SK-N-SH (cell line): Measurements from ENCODE around the gene ACBD6. TPM values are rescaled to one million over a fixed set of nuclear protein-coding genes. Genes with fewer than 3 reads are reported as not detected.

Experiments used
- CTCF ChIA-PET: fragments of 300-600, 350-600 bp; formaldehyde crosslinking; extraction: SDS; loops from one replicate; lab custom pipeline; 2021; lab: Yijun Ruan, JAX
- POLR2A ChIA-PET: fragments of 350-600 bp; sonication (Branson Sonifier 250); formaldehyde crosslinking; extraction: SDS; loops from one replicate; lab custom pipeline; 2020; ENCODE audit warnings: antibody characterized with exemption, inconsistent platforms; lab: Yijun Ruan, JAX
- DNase-seq: peaks from one replicate; pipeline ENCODE4 v3.0.0; 2012
- H2AFZ ChIP-seq: fragments of 200-600 bp; sonication (generic); 2 replicates; pipeline ENCODE4 v1.8.1; 2016; ENCODE audit warnings: antibody characterized with exemption, mild to moderate bottlenecking, low read depth
- H3F3A ChIP-seq: fragments of 200-600 bp; sonication (generic); replicated peaks from 2 replicates; pipeline ENCODE3; 2016; ENCODE audit warnings: antibody characterized with exemption, mild to moderate bottlenecking; ENCODE audit not compliant: insufficient read depth
- H3K27ac ChIP-seq, 2 experiments: fragments of 200-500 bp in 1 of 2; fragments of 200-600 bp in 1 of 2; sonication (Bioruptor generic) in 1 of 2; sonication (generic), shearing (Covaris generic) in 1 of 2; 2 replicates each; pipeline versions ENCODE4 v1.5.1 to v1.6.1; 2014 to 2016; ENCODE audit warnings: low read depth in 2 of 2, inconsistent platforms in 1 of 2, low read length in 1 of 2, mild to moderate bottlenecking in 1 of 2, mixed read lengths in 1 of 2
- H3K27me3 ChIP-seq: fragments of 200-600 bp; sonication (generic), shearing (Covaris generic); 2 replicates; pipeline ENCODE4 v1.6.1; 2016; ENCODE audit warnings: mixed run types; ENCODE audit not compliant: insufficient read depth
- H3K36me3 ChIP-seq, 2 experiments: fragments of 200-500 bp in 1 of 2; fragments of 200-600 bp in 1 of 2; sonication (Bioruptor generic) in 1 of 2; sonication (generic) in 1 of 2; replicated peaks in 1 of 2; 2 replicates each; pipeline versions ENCODE3 to v1.5.1; 2014 to 2016; ENCODE audit warnings: low read length in 1 of 2, mild to moderate bottlenecking in 1 of 2; ENCODE audit not compliant: insufficient read depth in 2 of 2, control insufficient read depth in 1 of 2
- H3K4me1 ChIP-seq, 2 experiments: fragments of 200-500 bp in 1 of 2; fragments of 200-600 bp in 1 of 2; sonication (Bioruptor generic) in 1 of 2; sonication (generic), shearing (Covaris generic) in 1 of 2; 2 replicates each; pipeline versions ENCODE4 v1.5.1 to v1.6.1; 2014 to 2016; ENCODE audit warnings: low read depth in 1 of 2, low read length in 1 of 2, mixed run types in 1 of 2; ENCODE audit not compliant: insufficient read depth in 2 of 2, control insufficient read depth in 1 of 2
- H3K4me2 ChIP-seq: fragments of 200-600 bp; sonication (generic), shearing (Covaris generic); 2 replicates; pipeline ENCODE4 v1.6.1; 2017; ENCODE audit warnings: mixed run types
- H3K4me3 ChIP-seq, 2 experiments: fragments of 200-500 bp in 1 of 2; fragments of 200-600 bp in 1 of 2; sonication (Bioruptor generic) in 1 of 2; sonication (generic), shearing (Covaris generic) in 1 of 2; 2 replicates each; pipeline versions ENCODE4 v1.5.1 to v1.8.1; 2014 to 2016; ENCODE audit warnings: low read depth in 2 of 2, inconsistent platforms in 1 of 2, low read length in 1 of 2, mild to moderate bottlenecking in 1 of 2, mixed read lengths in 1 of 2, moderate library complexity in 1 of 2
- H3K79me2 ChIP-seq: fragments of 200-600 bp; sonication (generic); 2 replicates; pipeline ENCODE4 v1.8.1; 2017; ENCODE audit warnings: mild to moderate bottlenecking; ENCODE audit not compliant: insufficient read depth
- H3K9ac ChIP-seq: fragments of 200-600 bp; sonication (generic); 2 replicates; pipeline ENCODE4 v1.6.1; 2017; ENCODE audit warnings: mixed run types
- H3K9me2 ChIP-seq: fragments of 200-600 bp; sonication (generic); 2 replicates; pipeline ENCODE4 v1.6.1; 2017; ENCODE audit warnings: mixed run types
- H3K9me3 ChIP-seq: fragments of 200-600 bp; sonication (generic); 2 replicates; pipeline ENCODE4 v1.6.1; 2017; ENCODE audit warnings: mixed run types, mild to moderate bottlenecking, moderate library complexity
- H4K20me1 ChIP-seq: fragments of 200-600 bp; sonication (generic); 2 replicates; pipeline ENCODE4 v1.6.1; 2017; ENCODE audit warnings: mild to moderate bottlenecking, mixed run types; ENCODE audit not compliant: insufficient read depth
- CHD2 ChIP-seq: fragments of 150-350 bp; IDR thresholded peaks from 2 replicates; pipeline ENCODE4 v1.6.1; 2018; ENCODE audit warnings: low read length; ENCODE audit not compliant: partially characterized antibody
- CTCF ChIP-seq: fragments of 200-600 bp; sonication (generic); IDR thresholded peaks from 2 replicates; pipeline ENCODE4 v1.6.1; 2017; ENCODE audit warnings: antibody characterized with exemption, mild to moderate bottlenecking, moderate library complexity
- EP300 ChIP-seq, 2 experiments: IDR thresholded peaks; 2 replicates each; pipeline versions ENCODE4 v1.4.0 to v1.6.1; 2012; ENCODE audit warnings: borderline replicate concordance in 1 of 2, low read depth in 1 of 2, low read length in 1 of 2
- EZH2phosphoT487 ChIP-seq: fragments of 200-600 bp; sonication (generic); IDR thresholded peaks from 2 replicates; pipeline ENCODE4 v1.6.1; 2017; ENCODE audit warnings: low read depth, mixed run types, mild to moderate bottlenecking, antibody characterized with exemption, moderate library complexity, borderline replicate concordance
- FOSL2 ChIP-seq: IDR thresholded peaks from 2 replicates; pipeline ENCODE4 v1.4.0; 2012; ENCODE audit warnings: low read depth, mild to moderate bottlenecking, moderate library complexity, borderline replicate concordance
- FOXJ3 ChIP-seq: sonication (generic); formaldehyde crosslinking; IDR thresholded peaks from 2 replicates; pipeline ENCODE4 v1.5.1; 2020; ENCODE audit warnings: mild to moderate bottlenecking, missing genetic modification reagents
- JUND ChIP-seq: IDR thresholded peaks from 2 replicates; pipeline ENCODE4 v1.4.0; 2012
- MEF2A ChIP-seq: IDR thresholded peaks from 2 replicates; pipeline ENCODE4 v1.4.0; 2012; ENCODE audit warnings: low read depth, borderline replicate concordance
- MXI1 ChIP-seq: IDR thresholded peaks from 2 replicates; pipeline ENCODE4 v1.6.1; 2012; ENCODE audit warnings: mild to moderate bottlenecking, low read depth, low read length, improper control_type of control experiment
- NRF1 ChIP-seq: IDR thresholded peaks from 2 replicates; pipeline ENCODE4 v1.6.1; 2012; ENCODE audit warnings: low read depth, mild to moderate bottlenecking, low read length
- RAD21 ChIP-seq: IDR thresholded peaks from 2 replicates; pipeline ENCODE4 v1.6.1; 2012; ENCODE audit warnings: mild to moderate bottlenecking, low read length
- RCOR1 ChIP-seq: fragments of 150-350 bp; IDR thresholded peaks from 2 replicates; pipeline ENCODE4 v1.6.1; 2017; ENCODE audit warnings: antibody characterized with exemption, low read length
- REST ChIP-seq: IDR thresholded peaks from 2 replicates; pipeline ENCODE4 v1.6.1; 2012; ENCODE audit warnings: mild to moderate bottlenecking, low read depth, low read length, moderate library complexity
- SMC3 ChIP-seq: IDR thresholded peaks from 2 replicates; pipeline ENCODE4 v1.6.1; 2012; ENCODE audit warnings: low read depth, low read length, improper control_type of control experiment
- WGBS: methylation state at CpG from one replicate; pipeline ENCODE4 v1.1.6; 2017; ENCODE audit warnings: low lambda C conversion rate; 5-methylcytosine and 5-hydroxymethylcytosine counted together
- polyA plus RNA-seq, 3 experiments: library from polyadenylated mRNA; depleted of rRNA; stranded (reverse); fragments of >200 nt; gene quantifications; 2 replicates each; pipeline ENCODE4 v1.2.3, GENCODE V29; 2012
- TF ChIP-seq, protein P1 (sequence below): IDR thresholded peaks from 2 replicates; pipeline ENCODE4 v1.4.0; 2012; ENCODE audit warnings: low read depth, borderline replicate concordance
- TF ChIP-seq, protein P2 (sequence below): fragments of 150-350 bp; IDR thresholded peaks from 2 replicates; pipeline ENCODE4 v1.6.1; 2016; ENCODE audit warnings: mild to moderate bottlenecking, low read depth, low read length

The ACBD6 gene
- polyA plus RNA-seq, 1 of the 3 experiments (the other 2 are of a cell fraction), result 60.9 TPM

GRCh38 chr1:180252638-180253536, 249.5 kb downstream of the ACBD6 start:
- Histone ChIP-seq H4K20me1 (no peaks in the 10 kb centered on the region), H3K4me3 (no peak overlapping the region; a peak in 1 of 4 replicates), H3K79me2 (no peaks in the 10 kb centered on the region), H3K27ac (no peak overlapping the region), H3K27me3 (no peaks in the 10 kb centered on the region), H3F3A (no peaks in the 10 kb centered on the region), H3K9ac (no peak overlapping the region), H2AFZ (no peak overlapping the region), H3K9me2 (no peaks in the 10 kb centered on the region), H3K36me3 (no peaks in the 10 kb centered on the region), H3K9me3 (no peaks in the 10 kb centered on the region), H3K4me2 (no peak overlapping the region), H3K4me1 (peaks cover 0 to 1% of the 10 kb centered on the region in 2 experiments; a peak in 1 of 4 replicates)
- POLR2A ChIA-PET, result no interaction called here
- no peak for TF ChIP-seq MXI1
- TF ChIP-seq RAD21, result peak; percentile 90
- TF ChIP-seq JUND, result no peak
- no peak for TF ChIP-seq EP300 (IDR thresholded peaks at IDR 0.05; ENCODE audit: borderline replicate concordance in 1 of 2, low read depth in 1 of 2, low read length in 1 of 2)
- peak; percentile 82 for TF ChIP-seq CTCF
- TF ChIP-seq SMC3, result peak; percentile 91
- no peak for TF ChIP-seq FOXJ3
- TF ChIP-seq RCOR1, result no peak
- TF ChIP-seq CHD2, result no peak
- TF ChIP-seq FOSL2, result no peak
- no peak for TF ChIP-seq NRF1
- TF ChIP-seq MEF2A, result no peak
- TF ChIP-seq, protein P1, sequence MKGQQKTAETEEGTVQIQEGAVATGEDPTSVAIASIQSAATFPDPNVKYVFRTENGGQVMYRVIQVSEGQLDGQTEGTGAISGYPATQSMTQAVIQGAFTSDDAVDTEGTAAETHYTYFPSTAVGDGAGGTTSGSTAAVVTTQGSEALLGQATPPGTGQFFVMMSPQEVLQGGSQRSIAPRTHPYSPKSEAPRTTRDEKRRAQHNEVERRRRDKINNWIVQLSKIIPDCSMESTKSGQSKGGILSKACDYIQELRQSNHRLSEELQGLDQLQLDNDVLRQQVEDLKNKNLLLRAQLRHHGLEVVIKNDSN, result no peak
- TF ChIP-seq EZH2phosphoT487, result no peak
- no peak for TF ChIP-seq REST
- TF ChIP-seq, protein P2, sequence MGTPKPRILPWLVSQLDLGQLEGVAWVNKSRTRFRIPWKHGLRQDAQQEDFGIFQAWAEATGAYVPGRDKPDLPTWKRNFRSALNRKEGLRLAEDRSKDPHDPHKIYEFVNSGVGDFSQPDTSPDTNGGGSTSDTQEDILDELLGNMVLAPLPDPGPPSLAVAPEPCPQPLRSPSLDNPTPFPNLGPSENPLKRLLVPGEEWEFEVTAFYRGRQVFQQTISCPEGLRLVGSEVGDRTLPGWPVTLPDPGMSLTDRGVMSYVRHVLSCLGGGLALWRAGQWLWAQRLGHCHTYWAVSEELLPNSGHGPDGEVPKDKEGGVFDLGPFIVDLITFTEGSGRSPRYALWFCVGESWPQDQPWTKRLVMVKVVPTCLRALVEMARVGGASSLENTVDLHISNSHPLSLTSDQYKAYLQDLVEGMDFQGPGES, result no peak
- 44% methylated on average over 11 of the region's 12 CpGs for WGBS
- peak; percentile 81 for DNase-seq
- CTCF ChIA-PET, result interaction anchor here (0.6 to 4.2 kb wide), 41 partner anchors 9 to 262 kb away, joined by 3 to 58 read pairs (median 4); partner anchors contain the start of gene LHX4
